COLO829 (cell line): Measurements from ENCODE around the gene CSK.
A peak's percentile ranks its signal among the peaks of the same experiment; 100 is the strongest.

Experiments
- DNase-seq: peaks from one replicate; pipeline ENCODE4 v3.0.0; 2012; ENCODE audit warnings: low spot score

CSK gene

GRCh38 chr15:74787251-74788041, 5.6 kb downstream of the CSK start:
- peak; percentile 50 for DNase-seq

GRCh38 chr15:74788042-74788682, 6.3 kb downstream of the CSK start:
- DNase-seq = no peak

- no peak for DNase-seq
Observed at GRCh38 chr15:74788683-74789151, 6.8 kb downstream of the CSK start.

- DNase-seq = no peak
Observed at GRCh38 chr15:74789171-74789631, 7.3 kb downstream of the CSK start.

- no peak for DNase-seq
Observed at GRCh38 chr15:74789741-74790079, 7.8 kb downstream of the CSK start.

- no peak for DNase-seq
Observed at GRCh38 chr15:74790080-74790916, 8.4 kb downstream of the CSK start.

- no peak for DNase-seq
Observed at GRCh38 chr15:74791007-74791406, 9.1 kb downstream of the CSK start.

GRCh38 chr15:74791667-74792066, 9.8 kb downstream of the CSK start:
- no peak for DNase-seq

GRCh38 chr15:74792227-74793016, 10.5 kb downstream of the CSK start:
- DNase-seq = no peak

GRCh38 chr15:74793135-74794028, 11.5 kb downstream of the CSK start:
- DNase-seq = no peak

- no peak for DNase-seq
Observed at GRCh38 chr15:74794248-74794969, 12.5 kb downstream of the CSK start.

GRCh38 chr15:74794970-74795349, 13.1 kb downstream of the CSK start:
- no peak for DNase-seq

GRCh38 chr15:74795966-74796625, 14.2 kb downstream of the CSK start:
- no peak for DNase-seq

- DNase-seq = no peak
Observed at GRCh38 chr15:74798388-74799254, 16.7 kb downstream of the CSK start.

GRCh38 chr15:74799255-74799855, 17.5 kb downstream of the CSK start:
- DNase-seq = no peak

- DNase-seq = peak; percentile 61
Observed at GRCh38 chr15:74799856-74800558, 18.1 kb downstream of the CSK start.

GRCh38 chr15:74800559-74801094, 18.7 kb downstream of the CSK start:
- no peak for DNase-seq
